ENCODE results near the gene SOS1.

DNA sequence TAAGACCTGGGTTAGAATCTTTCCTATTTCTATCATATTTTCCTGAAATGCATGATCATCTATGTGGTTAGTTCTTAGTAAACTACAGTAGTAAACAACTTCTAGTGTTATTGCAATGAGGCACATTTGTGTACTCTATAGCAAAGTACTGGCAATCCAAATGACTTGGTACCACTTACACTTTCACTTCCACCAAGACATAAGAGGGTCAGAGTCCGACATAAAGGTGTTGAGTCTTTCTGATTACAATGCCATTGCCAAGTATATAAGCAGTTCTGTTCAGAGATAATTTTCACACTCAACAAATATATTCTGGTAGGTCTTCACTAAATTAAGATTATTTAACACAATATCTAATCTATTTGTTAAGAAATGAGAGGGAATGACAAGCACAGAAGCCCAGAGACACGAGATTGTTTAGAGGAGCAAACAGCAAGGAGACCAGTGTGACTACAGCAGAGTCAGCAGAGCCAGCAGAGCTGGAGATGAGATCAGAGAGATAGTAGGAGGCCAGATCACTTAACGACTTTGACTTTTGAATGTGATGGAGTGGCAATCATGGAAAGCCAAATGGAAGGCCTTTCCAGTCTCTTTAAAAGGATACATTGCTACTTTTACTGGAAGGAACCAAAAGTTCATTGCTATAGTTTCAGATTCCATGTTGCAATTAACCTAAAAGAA, 27.5 kb downstream of the SOS1 start:
- TF ChIP-seq EZH2 (IDR thresholded peaks at IDR 0.05; ENCODE audit: insufficient read depth, poor library complexity, severe bottlenecking) (no peak), EZH2phosphoT487 (IDR thresholded peaks at IDR 0.05; ENCODE audit: insufficient read depth, low read depth) (no peak)

All from GM23248 (cell line).